K562 (cell line): ENCODE measurements around the gene ZBTB2. TPM values are rescaled to one million over a fixed set of nuclear protein-coding genes. Genes with fewer than 3 reads are reported as not detected.

Source experiments
- ATAC-seq: fragments of 200-7000 bp; cut with Tn5 transposase; 3 replicates; pipeline ENCODE4 v1.9.1; 2020; ENCODE audit warnings: moderate library complexity
- BruUV-seq: library from RNA; stranded (reverse); fragments of 400-500 nt; replicated peaks from 2 replicates; lab custom pipeline; 2021; lab: Mats Ljungman, UMichigan
- CTCF ChIA-PET: fragments of 300-600 bp; formaldehyde crosslinking; extraction: SDS; loops from one replicate; lab custom pipeline; 2021; ENCODE audit warnings: low intra/inter-chr PET ratio; lab: Yijun Ruan, JAX
- POLR2A ChIA-PET: fragments of 300-600, 350-650 bp; sonication (Branson Sonifier 250); formaldehyde crosslinking; extraction: SDS; loops from one replicate; lab custom pipeline; 2021; ENCODE audit warnings: antibody characterized with exemption, inconsistent platforms; lab: Yijun Ruan, JAX
- DNase-seq, 4 experiments: peaks; one replicate each; pipeline versions ENCODE4 v3.0.0 to v3.0.0-alpha.2; 2011 to 2018; ENCODE audit warnings: low spot score in 3 of 4, mixed read lengths in 3 of 4; ENCODE audit errors: extremely low read depth in 1 of 4
- FAIRE-seq: peaks from 2 replicates; lab custom pipeline; 2011; peaks lifted over from hg19 to GRCh38; lab: Jason Lieb, UNC
- H2AFZ ChIP-seq: 2 replicates; pipeline ENCODE4 v1.6.0; 2011; ENCODE audit warnings: low read depth, low read length, control low read depth, inconsistent platforms
- H3K27ac ChIP-seq: fragments of 200-600 bp; 3 replicates; pipeline ENCODE4 v1.8.0; 2011; ENCODE audit warnings: low read depth, mild to moderate bottlenecking, control low read depth, inconsistent platforms, low read length, moderate library complexity, mixed read lengths; ENCODE audit errors: extremely low read depth
- H3K27me3 ChIP-seq, 2 experiments: fragments of 300-600 bp in 1 of 2; 2 replicates in 1 of 2; 3 replicates in 1 of 2; pipeline versions ENCODE4 v1.6.0 to v1.8.0; 2011; ENCODE audit warnings: inconsistent platforms in 2 of 2, low read length in 2 of 2, mild to moderate bottlenecking in 1 of 2, mixed read lengths in 1 of 2, moderate library complexity in 1 of 2; ENCODE audit not compliant: control insufficient read depth in 2 of 2, insufficient read depth in 2 of 2
- H3K36me3 ChIP-seq: fragments of 300-600 bp; 3 replicates; pipeline ENCODE4 v1.8.0; 2011; ENCODE audit warnings: mild to moderate bottlenecking, low read length, inconsistent platforms; ENCODE audit not compliant: control insufficient read depth, insufficient read depth
- H3K4me1 ChIP-seq, 2 experiments: fragments of 200-600 bp in 1 of 2; replicated peaks in 1 of 2; 2 replicates in 1 of 2; 3 replicates in 1 of 2; pipeline versions ENCODE4 v1.5.1 to v1.8.0; 2011; ENCODE audit warnings: inconsistent platforms in 2 of 2, low read length in 2 of 2, mild to moderate bottlenecking in 1 of 2, mixed read lengths in 1 of 2, moderate library complexity in 1 of 2; ENCODE audit not compliant: control insufficient read depth in 2 of 2, insufficient read depth in 2 of 2
- H3K4me2 ChIP-seq: 2 replicates; pipeline ENCODE4 v1.6.1; 2011; ENCODE audit warnings: low read length, control low read depth, inconsistent platforms, mixed read lengths; ENCODE audit not compliant: insufficient read depth
- H3K4me3 ChIP-seq: fragments of 200-600 bp; sonication (generic), shearing (Covaris generic); 2 replicates; pipeline ENCODE4 v1.5.1; 2016; ENCODE audit warnings: control low read depth, inconsistent platforms
- H3K79me2 ChIP-seq: fragments of 200-600 bp; 3 replicates; pipeline ENCODE4 v1.8.0; 2011; ENCODE audit warnings: low read length, inconsistent platforms; ENCODE audit not compliant: control insufficient read depth, insufficient read depth
- H3K9ac ChIP-seq, 2 experiments: 2 replicates each; pipeline versions ENCODE4 v1.6.0 to v1.6.1; 2011; ENCODE audit warnings: low read depth in 2 of 2, low read length in 2 of 2, control low read depth in 1 of 2, inconsistent platforms in 1 of 2, mild to moderate bottlenecking in 1 of 2, mixed read lengths in 1 of 2; ENCODE audit not compliant: insufficient read depth in 1 of 2
- H3K9me1 ChIP-seq: one replicate; pipeline ENCODE4 v1.6.0; 2011; ENCODE audit warnings: inconsistent platforms, mild to moderate bottlenecking, low read length, moderate library complexity; ENCODE audit not compliant: control insufficient read depth, insufficient read depth
- H3K9me3 ChIP-seq: replicated peaks from 2 replicates; pipeline ENCODE4 v1.5.1; 2011; ENCODE audit warnings: low read depth, low read length, inconsistent platforms; ENCODE audit not compliant: control insufficient read depth, insufficient read depth
- H4K20me1 ChIP-seq: replicated peaks from 2 replicates; pipeline ENCODE4 v1.6.1; 2011; ENCODE audit warnings: low read length, inconsistent platforms, mixed read lengths; ENCODE audit not compliant: control insufficient read depth, insufficient read depth
- CBX2 ChIP-seq: fragments of 200-600 bp; sonication (generic); IDR thresholded peaks from one replicate; pipeline ENCODE4 v1.6.1; 2012; ENCODE audit warnings: mild to moderate bottlenecking, low read length, inconsistent platforms; ENCODE audit not compliant: insufficient read depth, poor library complexity, severe bottlenecking
- CBX3 ChIP-seq, 2 experiments: IDR thresholded peaks; 1 replicate in 1 of 2; 2 replicates in 1 of 2; pipeline ENCODE4 v1.6.1; 2012; ENCODE audit warnings: inconsistent platforms in 2 of 2, low read length in 2 of 2, borderline replicate concordance in 1 of 2, control low read depth in 1 of 2
- NFYB ChIP-seq: IDR thresholded peaks from 2 replicates; pipeline ENCODE4 v1.6.1; 2011; ENCODE audit warnings: mild to moderate bottlenecking, moderate library complexity; ENCODE audit not compliant: insufficient read length; ENCODE audit errors: extremely low read depth
- RREB1 ChIP-seq: fragments of 250-450 bp; sonication (Bioruptor Pico); IDR thresholded peaks from 2 replicates; pipeline ENCODE4 v1.4.0; 2020
- RUNX1 ChIP-seq: sonication (generic); IDR thresholded peaks from 2 replicates; pipeline ENCODE4 v1.6.1; 2016; ENCODE audit warnings: antibody characterized with exemption, low read depth
- SMARCE1 ChIP-seq: fragments of 450-650 bp; IDR thresholded peaks from 2 replicates; pipeline ENCODE4 v1.7.1; 2016; ENCODE audit warnings: mild to moderate bottlenecking
- STAT5A ChIP-seq: IDR thresholded peaks from 2 replicates; pipeline ENCODE4 v1.6.1; 2012; ENCODE audit warnings: low read length, inconsistent platforms, borderline replicate concordance
- TCFL5 ChIP-seq: fragments of 250-450 bp; sonication (Bioruptor Pico); conservative IDR thresholded peaks from 2 replicates; pipeline ENCODE4 v1.6.1; 2021; ENCODE audit warnings: mild to moderate bottlenecking, moderate library complexity, matching md5 sums
- ZFP30 ChIP-seq: fragments of 250-450 bp; sonication (Bioruptor Pico); IDR thresholded peaks from 2 replicates; pipeline ENCODE4 v1.8.0; 2022; ENCODE audit warnings: moderate library complexity, mild to moderate bottlenecking, inconsistent platforms, borderline replicate concordance
- ZNF408 ChIP-seq: fragments of 250-450 bp; sonication (Bioruptor Pico); IDR thresholded peaks from 2 replicates; pipeline ENCODE4 v1.4.0; 2020; ENCODE audit warnings: low read depth, mild to moderate bottlenecking, moderate library complexity
- ZNF57 ChIP-seq: fragments of 450-650 bp; formaldehyde crosslinking; IDR thresholded peaks from 2 replicates; pipeline ENCODE4 v1.4.0; 2020; ENCODE audit warnings: mild to moderate bottlenecking, moderate library complexity
- ZNF644 ChIP-seq: fragments of 200-800 bp; sonication (Bioruptor generic); IDR thresholded peaks from 2 replicates; pipeline ENCODE4 v1.6.1; 2016; ENCODE audit warnings: low read depth, missing genetic modification characterization, missing compliant biosample characterization
- WGBS: fragments of 100-300 bp; shearing (Covaris generic); methylation state at CpG from one replicate; pipeline ENCODE4 v1.1.6; 2016; ENCODE audit warnings: low coverage, mixed read lengths; ENCODE audit not compliant: insufficient coverage; ENCODE audit errors: missing lambda C conversion rate; 5-methylcytosine and 5-hydroxymethylcytosine counted together
- in situ Hi-C: fragments of 300-500 bp; cut with MboI; formaldehyde crosslinking; loops from 4 replicates; pipeline ENCODE4 v1.15.0; 2018; ENCODE audit warnings: inconsistent platforms, mixed read lengths
- intact Hi-C: fragments of 100-400 bp; cut with micrococcal nuclease; formaldehyde crosslinking; loops from 2 replicates; pipeline ENCODE4 v1.14.2; 2022
- polyA plus RNA-seq, 8 experiments: library from polyadenylated mRNA; depleted of rRNA in 4 of 8; stranded (reverse) in 5 of 8; unstranded in 3 of 8; fragments of >200 nt; fragmentation: Nextera tagmentation in 2 of 8; fragmentation: Illumina TruSeq in 1 of 8; extraction: Ambion mirVana in 2 of 8; extraction: Trizol in 1 of 8; gene quantifications; 2 replicates each; pipeline versions ENCODE4 v1.2.1 to v1.2.3, GENCODE V29; 2011 to 2014; ENCODE audit warnings: inconsistent platforms in 1 of 8, missing spikeins in 1 of 8
- total RNA-seq, 7 experiments: library from RNA; depleted of rRNA in 6 of 7; stranded (reverse); fragments of >200 nt in 6 of 7; fragmentation: Illumina TruSeq in 2 of 7; extraction: Trizol in 2 of 7; gene quantifications; 2 replicates each; pipeline versions ENCODE4 v1.2.1 to v1.2.3, GENCODE V29; 2011 to 2021; ENCODE audit warnings: low replicate concordance in 1 of 7
- TF ChIP-seq, protein P1 (sequence below): fragments of 450-650 bp; IDR thresholded peaks from 2 replicates; pipeline ENCODE4 v1.6.1; 2016

Gene ZBTB2
- total and polyA plus RNA-seq, 9 of the 15 experiments (the other 6 are each of a cell fraction or from before 2014, with no cell fraction given), result 5.1 to 26.2 (median 16.4) TPM

GRCh38 chr6:151351146-151351700, 40.1 kb downstream of the ZBTB2 start:
- H3K9me3 ChIP-seq, result no peaks in the 10 kb centered on the region
- no peak overlapping the region for H3K27ac ChIP-seq
- intact Hi-C loops (no loop called here), in situ Hi-C loops (no loop called here)
- no peaks in the 10 kb centered on the region for H3K79me2 ChIP-seq
- POLR2A ChIA-PET, result interaction anchor here (1.2 kb wide), 1 partner anchor 9 kb away, joined by 3 read pairs; no protein-coding TSS in a partner anchor
- H3K27me3 ChIP-seq, result peaks cover 63 to 68% of the 10 kb centered on the region in 2 experiments
- H4K20me1 ChIP-seq, result 0 out of 2 replicates have a peak, but pooled peaks cover 4% of the 10 kb centered on the region
- H3K4me1 ChIP-seq, result peaks cover 0 to 4% of the 10 kb centered on the region in 2 experiments; a peak in 2 of 5 replicates
- H3K9me1 ChIP-seq, result no peaks in the 10 kb centered on the region
- H3K4me2 ChIP-seq, result no peak overlapping the region
- H2AFZ ChIP-seq, result no peak overlapping the region
- CTCF ChIA-PET, result interaction anchor here (0.5 kb wide), 1 partner anchor 443 kb away, joined by 3 read pairs; no protein-coding TSS in a partner anchor
- 2% methylated on average over 18 of the region's 18 CpGs for WGBS
- ATAC-seq (no peak), FAIRE-seq (no peak), DNase-seq (no peak)
- BruUV-seq, result no TSS peak
- no peaks in the 10 kb centered on the region for H3K36me3 ChIP-seq
- no peak overlapping the region; a peak in 1 of 4 replicates for H3K9ac ChIP-seq
- H3K4me3 ChIP-seq, result no peak overlapping the region
- TF ChIP-seq CBX3 (IDR thresholded peaks at IDR 0.05; ENCODE audit: borderline replicate concordance in 1 of 2, low read length in 2 of 2) (no peak), STAT5A (no peak), ZNF408 (CRISPR knock-in tag) (no peak), CBX2 (no peak), SMARCE1 (no peak), ZNF57 (CRISPR knock-in tag) (no peak), ZNF644 (tag) (no peak), ZFP30 (CRISPR knock-in tag) (no peak), RUNX1 (no peak), TCFL5 (CRISPR knock-in tag) (no peak), NFYB (no peak), RREB1 (CRISPR knock-in tag) (no peak)
- TF ChIP-seq, protein P1, sequence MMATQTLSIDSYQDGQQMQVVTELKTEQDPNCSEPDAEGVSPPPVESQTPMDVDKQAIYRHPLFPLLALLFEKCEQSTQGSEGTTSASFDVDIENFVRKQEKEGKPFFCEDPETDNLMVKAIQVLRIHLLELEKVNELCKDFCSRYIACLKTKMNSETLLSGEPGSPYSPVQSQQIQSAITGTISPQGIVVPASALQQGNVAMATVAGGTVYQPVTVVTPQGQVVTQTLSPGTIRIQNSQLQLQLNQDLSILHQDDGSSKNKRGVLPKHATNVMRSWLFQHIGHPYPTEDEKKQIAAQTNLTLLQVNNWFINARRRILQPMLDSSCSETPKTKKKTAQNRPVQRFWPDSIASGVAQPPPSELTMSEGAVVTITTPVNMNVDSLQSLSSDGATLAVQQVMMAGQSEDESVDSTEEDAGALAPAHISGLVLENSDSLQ, result no peak
